ENCODE results near the gene SUGP1.
"Not testable (repeated sequence)": the region's sequence is repeated elsewhere in the genome, so short reads cannot be mapped to it uniquely, and the experiment has no call there.

SUGP1 gene

DNA sequence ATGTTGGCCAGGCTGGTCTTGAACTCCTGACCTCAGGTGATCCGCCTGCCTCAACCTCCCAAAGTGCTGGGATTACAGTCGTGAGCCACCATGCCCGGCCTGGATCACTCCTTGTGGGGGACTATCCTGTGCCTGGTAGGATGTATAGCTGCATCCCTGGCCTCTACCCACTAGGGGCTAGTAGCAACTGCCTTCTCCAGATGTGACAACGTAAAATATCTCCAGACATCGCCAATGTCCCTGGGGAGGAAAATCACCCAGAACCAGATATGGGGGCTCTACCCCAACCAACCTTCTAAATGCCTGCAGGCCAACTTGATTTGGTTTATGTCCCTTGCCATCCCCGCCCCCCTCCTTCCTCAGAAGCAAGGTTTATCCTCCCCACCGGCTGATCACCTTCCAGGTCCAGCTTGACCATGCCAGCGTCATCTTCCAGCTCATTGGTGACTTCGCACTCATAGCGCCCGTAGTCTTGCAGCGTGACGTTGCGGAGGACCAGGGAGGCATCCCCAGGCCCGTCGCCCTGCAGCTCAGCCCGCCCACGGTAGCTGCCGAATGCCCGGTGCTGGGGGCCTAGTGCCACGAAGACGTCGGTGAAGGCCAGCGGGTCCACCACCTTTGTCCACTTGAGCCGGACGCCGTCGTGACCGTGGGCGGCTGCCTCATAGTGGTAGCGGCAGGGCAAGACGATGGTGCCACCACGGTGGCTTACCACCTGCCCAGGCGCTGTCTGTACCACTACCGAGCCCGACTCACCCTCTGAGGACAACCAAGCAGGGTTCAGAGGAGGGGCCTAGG, 59.7 kb downstream of the SUGP1 start:
- no peak overlapping the region for H3K4me3 ChIP-seq (ENCODE audit: low read depth, low read length)

DNA sequence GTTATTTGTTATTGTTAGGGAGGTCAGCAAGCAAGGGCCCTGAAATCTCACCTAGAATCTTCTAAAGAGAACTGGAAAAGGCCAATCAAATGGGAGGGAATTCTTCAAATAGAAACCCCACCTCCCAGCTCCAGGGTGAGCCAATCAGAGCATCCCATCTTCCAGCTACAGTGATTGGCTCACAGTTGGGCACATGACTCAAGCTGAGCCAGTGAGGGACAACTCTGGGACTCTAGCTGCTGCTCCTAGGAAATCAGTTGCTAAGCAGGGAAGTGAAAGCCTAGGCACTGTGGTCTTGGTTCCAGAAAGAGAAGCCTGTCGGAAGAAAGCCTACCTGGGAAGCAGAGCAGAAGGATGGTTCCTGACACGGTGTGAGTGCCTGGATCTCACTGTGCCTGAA, 60.6 kb downstream of the SUGP1 start:
- TF ChIP-seq, protein P1, sequence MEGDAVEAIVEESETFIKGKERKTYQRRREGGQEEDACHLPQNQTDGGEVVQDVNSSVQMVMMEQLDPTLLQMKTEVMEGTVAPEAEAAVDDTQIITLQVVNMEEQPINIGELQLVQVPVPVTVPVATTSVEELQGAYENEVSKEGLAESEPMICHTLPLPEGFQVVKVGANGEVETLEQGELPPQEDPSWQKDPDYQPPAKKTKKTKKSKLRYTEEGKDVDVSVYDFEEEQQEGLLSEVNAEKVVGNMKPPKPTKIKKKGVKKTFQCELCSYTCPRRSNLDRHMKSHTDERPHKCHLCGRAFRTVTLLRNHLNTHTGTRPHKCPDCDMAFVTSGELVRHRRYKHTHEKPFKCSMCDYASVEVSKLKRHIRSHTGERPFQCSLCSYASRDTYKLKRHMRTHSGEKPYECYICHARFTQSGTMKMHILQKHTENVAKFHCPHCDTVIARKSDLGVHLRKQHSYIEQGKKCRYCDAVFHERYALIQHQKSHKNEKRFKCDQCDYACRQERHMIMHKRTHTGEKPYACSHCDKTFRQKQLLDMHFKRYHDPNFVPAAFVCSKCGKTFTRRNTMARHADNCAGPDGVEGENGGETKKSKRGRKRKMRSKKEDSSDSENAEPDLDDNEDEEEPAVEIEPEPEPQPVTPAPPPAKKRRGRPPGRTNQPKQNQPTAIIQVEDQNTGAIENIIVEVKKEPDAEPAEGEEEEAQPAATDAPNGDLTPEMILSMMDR (IDR thresholded peaks at IDR 0.05; ENCODE audit: borderline replicate concordance, insufficient read depth, low read depth, low read length), result no peak
- H3K4me3 ChIP-seq (ENCODE audit: low read depth, low read length), result no peak overlapping the region

More for the DNA sequence above, 59.7 kb downstream of the SUGP1 start:
- TF ChIP-seq, protein P1 (IDR thresholded peaks at IDR 0.05; ENCODE audit: borderline replicate concordance, insufficient read depth, low read depth, low read length), result no peak

DNA sequence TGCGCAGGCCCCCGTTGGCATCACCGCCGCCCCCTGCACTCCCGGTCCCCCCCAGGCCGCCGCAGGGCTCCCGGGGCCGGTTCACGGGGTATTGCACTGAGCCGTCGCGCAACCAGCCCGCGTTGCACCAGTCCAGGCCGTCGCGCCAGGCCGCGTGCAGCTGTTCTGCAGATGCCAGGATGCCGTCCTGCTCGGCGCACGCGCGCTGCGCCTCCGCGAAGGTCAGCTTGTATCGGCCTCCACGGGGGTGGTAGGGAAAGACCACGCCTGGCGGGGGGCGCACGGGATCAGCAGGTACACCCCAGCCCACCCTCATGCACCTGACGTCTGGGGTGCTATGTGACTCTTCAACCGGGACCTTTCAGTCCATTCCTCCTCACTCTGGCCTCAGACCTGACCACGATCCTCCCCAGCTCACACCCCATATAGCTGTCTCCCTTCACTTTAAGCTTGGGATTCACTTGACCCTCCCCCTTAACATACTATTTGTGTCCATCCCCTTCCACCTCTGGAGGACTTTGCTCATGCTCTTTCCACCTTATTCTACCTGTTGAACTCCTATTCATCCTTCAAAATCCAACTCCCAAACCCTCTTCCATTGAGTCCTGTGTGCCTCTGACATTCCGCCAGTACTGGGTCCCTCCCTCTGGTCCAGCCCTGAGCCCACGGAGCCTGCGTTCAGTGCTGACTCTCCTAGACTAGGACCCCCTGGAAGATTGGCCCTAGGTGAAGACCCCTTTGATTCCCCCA, 61.5 kb downstream of the SUGP1 start:
- H3K4me3 ChIP-seq (ENCODE audit: low read depth, low read length), result no peak overlapping the region
- TF ChIP-seq, protein P1 (IDR thresholded peaks at IDR 0.05; ENCODE audit: borderline replicate concordance, insufficient read depth, low read depth, low read length), result no peak

DNA sequence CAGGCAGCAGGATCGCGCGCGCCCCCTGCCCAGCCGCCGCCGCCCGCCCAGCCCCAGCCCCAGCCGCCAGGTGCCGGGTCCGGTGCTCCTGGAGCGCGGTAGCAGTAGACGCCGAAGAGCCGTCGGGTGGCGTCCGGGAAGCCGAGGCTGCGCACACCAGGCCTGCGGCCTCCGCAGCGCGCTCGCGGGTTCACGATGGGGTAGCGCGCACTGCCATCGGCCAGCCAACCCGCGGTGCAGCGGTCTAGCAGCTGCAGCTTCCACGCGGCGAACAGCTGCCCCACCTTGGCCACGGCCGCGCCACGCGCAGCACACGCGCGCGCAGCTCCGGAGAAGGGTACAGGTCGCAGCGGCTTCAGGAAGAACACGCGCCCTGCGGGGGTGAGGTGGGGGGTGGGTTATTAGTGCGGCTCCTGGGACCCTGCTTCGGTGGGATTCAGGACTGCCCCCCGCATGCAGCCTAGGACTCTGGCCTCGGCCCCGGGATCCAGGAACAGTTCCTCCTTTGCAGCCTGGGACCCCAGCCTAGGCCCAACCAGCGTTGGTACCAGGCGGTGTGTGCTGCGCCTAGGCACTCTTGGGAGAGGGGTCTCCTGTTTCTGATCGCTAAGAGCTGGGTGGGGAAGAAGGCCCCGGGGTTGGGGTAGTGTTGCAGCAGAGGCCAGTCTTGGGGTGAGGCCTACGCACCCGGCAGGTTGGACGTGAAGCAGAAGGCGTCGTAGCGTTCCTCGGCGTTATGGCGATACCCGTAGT, 62.3 kb downstream of the SUGP1 start:
- no peak overlapping the region for H3K4me3 ChIP-seq (ENCODE audit: low read depth, low read length)
- TF ChIP-seq, protein P1 (IDR thresholded peaks at IDR 0.05; ENCODE audit: borderline replicate concordance, insufficient read depth, low read depth, low read length), result no peak

DNA sequence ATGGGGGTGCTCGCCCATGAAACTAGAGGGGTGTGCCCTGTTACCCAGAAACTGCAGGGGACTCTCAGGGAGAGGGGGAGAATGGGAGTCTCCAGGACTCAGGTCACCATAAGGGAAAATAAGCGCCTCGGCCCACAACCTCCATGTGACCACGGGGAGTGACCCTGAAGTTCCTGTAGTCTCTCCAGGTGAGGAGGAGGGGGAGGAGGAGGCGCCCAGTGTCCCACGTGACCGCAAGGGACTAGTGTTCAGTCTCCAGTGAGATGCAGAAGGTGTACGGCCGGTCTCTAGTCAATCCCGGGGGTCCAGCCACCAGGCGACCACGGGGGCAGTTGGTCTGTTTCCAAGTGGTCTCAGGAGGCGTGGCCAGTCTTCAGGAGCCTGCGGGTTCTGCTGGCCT, 63.2 kb downstream of the SUGP1 start:
- TF ChIP-seq, protein P1 (IDR thresholded peaks at IDR 0.05; ENCODE audit: borderline replicate concordance, insufficient read depth, low read depth, low read length), result no peak
- H3K4me3 ChIP-seq (ENCODE audit: low read depth, low read length), result no peak overlapping the region

DNA sequence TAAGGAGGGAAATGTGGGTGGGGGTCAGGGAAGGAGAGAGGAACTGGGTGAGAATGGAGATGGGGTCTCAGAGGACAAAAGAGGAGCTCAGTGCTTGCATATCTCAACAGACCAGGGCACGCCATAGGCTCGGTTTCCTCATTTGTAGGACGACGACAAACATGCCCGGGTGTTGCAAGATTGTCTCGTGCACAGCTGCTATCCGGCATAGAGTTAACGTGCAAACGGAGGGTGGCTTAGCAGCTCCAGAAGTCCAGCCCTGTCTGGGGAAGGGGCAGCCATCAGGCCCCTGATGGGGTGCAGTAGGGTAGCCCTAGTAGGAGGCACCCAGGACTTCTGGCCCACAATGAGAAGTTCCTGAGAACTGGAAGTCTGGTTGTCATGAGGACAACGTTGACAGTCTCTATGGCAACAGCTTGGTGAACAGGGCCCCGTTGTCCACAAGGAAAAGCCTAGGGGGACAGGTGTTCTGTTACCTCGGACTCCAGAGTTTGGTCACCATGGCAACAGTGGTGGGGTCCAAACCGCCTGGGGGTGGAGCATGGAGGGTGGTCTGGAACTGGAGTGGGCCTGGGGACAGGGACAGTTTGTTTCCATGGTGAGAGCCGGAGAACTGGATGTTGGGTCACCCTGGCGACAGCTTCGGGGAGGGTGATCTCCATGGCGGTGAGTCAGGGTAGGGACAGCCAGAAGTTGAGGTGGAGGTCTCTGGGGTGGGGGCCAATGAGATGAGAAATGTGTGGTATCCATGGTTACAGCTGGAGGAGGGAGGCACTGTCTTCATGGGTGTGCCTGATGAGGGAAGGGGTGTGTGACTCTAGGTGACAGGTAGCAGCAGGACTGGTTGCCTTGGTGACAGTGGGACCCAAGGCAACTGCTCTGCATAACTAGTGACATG, 64.0 kb downstream of the SUGP1 start:
- no peak overlapping the region for H3K4me3 ChIP-seq (ENCODE audit: low read depth, low read length)
- TF ChIP-seq, protein P1 (IDR thresholded peaks at IDR 0.05; ENCODE audit: borderline replicate concordance, insufficient read depth, low read depth, low read length), result no peak

DNA sequence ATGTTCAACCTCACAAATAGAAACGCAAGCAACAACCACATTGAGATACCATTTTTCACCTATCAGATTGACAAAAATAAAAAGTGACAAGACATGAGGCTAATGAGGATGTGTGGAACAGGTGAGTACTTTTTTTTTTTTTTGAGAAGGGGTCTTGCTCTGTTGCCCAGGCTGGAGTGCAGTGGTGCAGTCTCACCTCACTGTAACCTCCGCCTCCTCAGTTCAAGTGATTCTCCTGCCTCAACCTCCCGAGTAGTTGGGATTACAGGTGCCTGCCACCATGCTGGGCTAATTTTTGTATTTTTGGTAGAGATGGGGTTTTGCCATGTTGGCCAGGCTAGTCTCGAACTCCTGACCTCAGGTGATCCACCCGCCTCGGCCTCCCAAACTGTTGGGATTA, 66.9 kb downstream of the SUGP1 start:
- not testable (repeated sequence) for H3K4me3 ChIP-seq (ENCODE audit: low read depth, low read length)
